ENCODE measurements around the gene ACOX3.

ACOX3 gene

GRCh38 chr4:8400632-8401325 lies 39.7 kb downstream of the ACOX3 start:
- CTCF ChIA-PET: interaction anchor here (0.8 to 4.1 kb wide), 3 partner anchors 134 to 224 kb away, joined by 4 to 34 read pairs (median 6); no protein-coding TSS in a partner anchor
- TF ChIP-seq ZNF423 (tag by site-specific recombination; IDR thresholded peaks at IDR 0.05) (no peak), HIC1 (tag by site-specific recombination; IDR thresholded peaks at IDR 0.05) (no peak), ZNF398 (tag by site-specific recombination; IDR thresholded peaks at IDR 0.05) (no peak), ZFP37 (tag by site-specific recombination; IDR thresholded peaks at IDR 0.05) (no peak), ZNF701 (tag by site-specific recombination; IDR thresholded peaks at IDR 0.05) (no peak), ZNF791 (tag by site-specific recombination; IDR thresholded peaks at IDR 0.05) (no peak), ZBTB7A (tag by site-specific recombination; IDR thresholded peaks at IDR 0.05; ENCODE audit: low read depth) (no peak), IKZF3 (tag by site-specific recombination; IDR thresholded peaks at IDR 0.05) (no peak), OVOL3 (tag by site-specific recombination; IDR thresholded peaks at IDR 0.05) (no peak), ZNF837 (tag by site-specific recombination; IDR thresholded peaks at IDR 0.05) (no peak), ZNF596 (tag by site-specific recombination; IDR thresholded peaks at IDR 0.05) (no peak)
- no peaks in the 10 kb centered on the region for H3K4me1 ChIP-seq (ENCODE audit: control insufficient read depth, insufficient read depth, low read length)

GRCh38 chr4:8399298-8399697 lies 41.2 kb downstream of the ACOX3 start:
- POLR2A ChIA-PET: no interaction called here

More at GRCh38 chr4:8400632-8401325, 39.7 kb downstream of the ACOX3 start:
- POLR2A ChIA-PET: no interaction called here
- Histone ChIP-seq H3K36me3 (ENCODE audit: control insufficient read depth in 2 of 2, insufficient read depth in 1 of 2, low read length in 2 of 2) (peaks cover 0 to 25% of the 10 kb centered on the region in 2 experiments; a peak in 1 of 3 replicates), H3K27ac (ENCODE audit: extremely low read depth, low read depth, low read length) (no peak overlapping the region), H3K4me3 (ENCODE audit: low read depth, low read length) (no peak overlapping the region), H3K9me3 (ENCODE audit: control insufficient read depth, insufficient read depth, low read depth, low read length) (no peaks in the 10 kb centered on the region)

More at GRCh38 chr4:8399298-8399697, 41.2 kb downstream of the ACOX3 start:
- Histone ChIP-seq H3K9me3 (ENCODE audit: control insufficient read depth, insufficient read depth, low read depth, low read length) (no peaks in the 10 kb centered on the region), H3K27ac (ENCODE audit: extremely low read depth, low read depth, low read length) (no peak overlapping the region), H3K4me1 (ENCODE audit: control insufficient read depth, insufficient read depth, low read length) (no peaks in the 10 kb centered on the region), H3K4me3 (ENCODE audit: low read depth, low read length) (no peak overlapping the region), H3K36me3 (ENCODE audit: control insufficient read depth in 2 of 2, insufficient read depth in 1 of 2, low read length in 2 of 2) (peaks cover 0 to 22% of the 10 kb centered on the region in 2 experiments; a peak in 1 of 3 replicates)
- CTCF ChIA-PET: no interaction called here
- no peak for TF ChIP-seq ZNF561 (tag by site-specific recombination; IDR thresholded peaks at IDR 0.05; ENCODE audit: borderline replicate concordance)
- no peak for TF ChIP-seq ZNF350 (tag by site-specific recombination; IDR thresholded peaks at IDR 0.05)
- TF ChIP-seq ZNF211 (tag by site-specific recombination; IDR thresholded peaks at IDR 0.05; ENCODE audit: low read depth): no peak
- no peak for TF ChIP-seq ZSCAN4 (tag by site-specific recombination; IDR thresholded peaks at IDR 0.05)
- no peak for TF ChIP-seq HOXD13 (CRISPR knock-in tag; IDR thresholded peaks at IDR 0.05; ENCODE audit: borderline replicate concordance)
- TF ChIP-seq ZNF133 (tag by site-specific recombination; IDR thresholded peaks at IDR 0.05): no peak
- no peak for TF ChIP-seq KLF1 (tag by site-specific recombination; IDR thresholded peaks at IDR 0.05)
- no peak for TF ChIP-seq HOXC10 (CRISPR knock-in tag; IDR thresholded peaks at IDR 0.05)
- TF ChIP-seq ZNF223 (tag by site-specific recombination; IDR thresholded peaks at IDR 0.05): no peak
- TF ChIP-seq ZNF610 (tag by site-specific recombination; IDR thresholded peaks at IDR 0.05; ENCODE audit: borderline replicate concordance): no peak
- no peak for TF ChIP-seq ZNF169 (tag by site-specific recombination; IDR thresholded peaks at IDR 0.05)
- no peak for TF ChIP-seq ZNF529 (tag by site-specific recombination; IDR thresholded peaks at IDR 0.05; ENCODE audit: insufficient replicate concordance)
- no peak for TF ChIP-seq ZNF513 (tag by site-specific recombination; IDR thresholded peaks at IDR 0.05)
- no peak for TF ChIP-seq ZNF280D (tag by site-specific recombination; IDR thresholded peaks at IDR 0.05)
